HG02798 (cell line): ENCODE data around the gene CAMTA1.
"Not testable (repeated sequence)": the region's sequence is repeated elsewhere in the genome, so short reads cannot be mapped to it uniquely, and the experiment has no call there.

Experiments
- ATAC-seq: cut with Tn5 transposase; IDR thresholded peaks from one replicate; pipeline ENCODE4 v1.9.1; 2021; ENCODE audit warnings: mild to moderate bottlenecking; ENCODE audit not compliant: unreplicated experiment, poor library complexity

The CAMTA1 gene

DNA sequence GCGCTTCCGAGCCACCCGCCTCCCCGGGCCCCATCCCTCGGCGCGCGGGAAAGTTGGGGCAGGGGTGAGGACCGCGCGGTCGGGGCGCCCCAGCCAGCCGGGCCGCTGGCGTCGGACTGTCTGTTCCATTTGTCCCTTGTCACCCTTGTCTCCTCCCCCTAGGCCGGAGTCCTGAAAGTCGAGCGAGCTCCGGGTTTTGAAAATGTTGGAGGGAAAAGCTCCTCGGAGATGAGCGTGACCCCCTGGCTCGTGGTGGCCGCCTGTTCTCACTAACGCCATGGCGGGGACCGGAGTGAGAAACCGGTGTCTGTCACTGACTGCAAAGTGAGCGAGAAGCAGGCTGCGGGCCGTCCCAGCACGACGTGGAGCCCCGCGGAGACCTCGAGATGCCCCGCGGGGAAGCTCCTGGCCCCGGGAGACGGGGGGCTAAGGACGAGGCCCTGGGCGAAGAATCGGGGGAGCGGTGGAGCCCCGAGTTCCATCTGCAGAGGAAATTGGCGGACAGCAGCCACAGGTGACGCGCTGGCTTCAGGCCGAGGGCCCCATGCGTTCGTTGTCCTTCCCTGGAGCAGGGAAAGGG lies 999.3 kb downstream of the CAMTA1 start:
- no peak for ATAC-seq

GRCh38 chr1:7785108-7785507 lies 999.9 kb downstream of the CAMTA1 start:
- ATAC-seq: no peak

GRCh38 chr1:7786795-7787194 lies 1001.5 kb downstream of the CAMTA1 start:
- ATAC-seq: no peak

DNA sequence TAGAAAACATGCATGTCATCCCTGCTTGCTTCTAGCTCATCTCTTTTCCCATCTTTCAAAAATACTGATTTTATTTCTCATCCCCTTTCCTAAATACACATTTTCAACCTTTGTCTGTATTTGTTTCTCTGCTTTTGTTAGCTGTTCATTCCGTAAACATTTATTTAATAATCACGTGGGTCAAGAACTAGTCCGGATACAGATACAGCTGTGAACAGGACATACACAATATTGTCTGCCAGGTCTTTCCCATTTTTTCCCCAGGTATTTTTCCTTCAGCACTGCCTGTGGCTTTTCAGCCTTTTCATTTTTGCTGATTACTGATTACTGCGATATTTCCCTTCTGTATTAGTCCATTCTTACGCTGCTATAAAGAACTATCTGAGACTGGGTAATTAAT lies 1004.6 kb downstream of the CAMTA1 start:
- ATAC-seq: no peak

GRCh38 chr1:7791027-7791426 lies 1005.8 kb downstream of the CAMTA1 start:
- not testable (repeated sequence) for ATAC-seq

GRCh38 chr1:7795406-7795805 lies 1010.2 kb downstream of the CAMTA1 start:
- no peak for ATAC-seq

DNA sequence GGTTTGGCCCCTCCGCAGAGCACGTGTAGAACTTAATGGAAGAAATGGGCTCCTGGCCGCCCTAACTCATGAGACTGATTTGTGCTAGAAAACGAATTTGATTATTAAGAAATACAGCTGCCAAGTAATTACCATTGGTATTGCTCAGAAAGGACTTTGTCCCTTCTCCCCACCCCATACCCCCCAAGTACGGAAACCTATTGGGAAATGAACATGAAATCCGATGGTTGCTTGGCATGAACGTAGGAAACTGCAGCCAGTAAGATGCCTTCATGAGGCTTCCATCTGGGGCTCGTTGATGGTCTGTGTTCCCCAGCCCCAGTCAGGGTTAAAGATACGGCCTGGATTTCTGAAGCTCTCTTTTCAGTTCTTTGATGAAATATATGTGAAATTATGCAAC lies 1020.2 kb downstream of the CAMTA1 start:
- ATAC-seq: no peak

DNA sequence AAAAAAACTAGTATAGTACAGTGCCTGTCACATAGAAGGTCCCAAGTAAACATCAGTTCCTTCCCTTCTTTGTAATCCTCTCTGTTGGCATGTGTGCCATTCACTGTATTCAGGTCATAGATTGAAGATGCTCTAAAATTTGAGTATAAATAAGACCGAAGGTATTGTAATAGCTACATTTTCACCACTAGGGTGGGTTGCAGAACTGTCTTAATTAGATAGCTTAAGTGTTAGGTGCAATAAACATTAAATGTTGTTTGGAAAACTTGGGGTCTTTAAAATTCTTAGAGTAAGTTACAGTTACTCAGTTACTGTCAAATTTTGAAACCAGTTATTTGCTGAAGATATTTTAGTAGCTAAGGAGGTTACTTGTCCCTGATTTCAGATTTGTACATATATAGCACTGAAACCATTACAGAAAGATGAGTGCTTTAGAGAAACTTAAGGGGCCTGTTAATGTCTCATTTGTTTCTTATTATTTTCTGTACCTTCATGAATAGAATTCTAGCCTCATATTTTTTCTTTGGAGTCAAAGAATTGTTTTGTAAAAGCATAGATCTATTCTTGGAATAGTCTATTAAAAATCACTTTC lies 1023.1 kb downstream of the CAMTA1 start:
- no peak for ATAC-seq

DNA sequence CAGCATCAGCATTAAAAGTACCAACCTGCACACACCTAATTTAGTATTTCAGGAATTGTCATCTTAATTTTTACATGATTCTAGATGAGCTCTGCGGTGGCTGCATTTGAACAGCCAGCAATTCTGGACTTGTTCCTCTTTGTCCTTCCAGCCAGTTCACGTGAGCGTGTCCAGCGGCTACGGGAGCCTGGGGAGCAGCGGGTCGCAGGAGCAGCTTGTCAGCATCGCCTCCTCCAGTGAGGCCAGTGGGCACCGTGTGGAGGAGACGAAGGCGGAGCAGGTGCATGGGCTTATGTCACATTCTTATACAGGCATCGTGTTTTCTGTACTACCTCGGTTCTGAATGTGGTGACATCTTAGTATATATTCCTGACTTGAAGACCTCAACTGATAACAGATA lies 1024.5 kb downstream of the CAMTA1 start:
- no peak for ATAC-seq

GRCh38 chr1:7810395-7810794 lies 1025.1 kb downstream of the CAMTA1 start:
- no peak for ATAC-seq

DNA sequence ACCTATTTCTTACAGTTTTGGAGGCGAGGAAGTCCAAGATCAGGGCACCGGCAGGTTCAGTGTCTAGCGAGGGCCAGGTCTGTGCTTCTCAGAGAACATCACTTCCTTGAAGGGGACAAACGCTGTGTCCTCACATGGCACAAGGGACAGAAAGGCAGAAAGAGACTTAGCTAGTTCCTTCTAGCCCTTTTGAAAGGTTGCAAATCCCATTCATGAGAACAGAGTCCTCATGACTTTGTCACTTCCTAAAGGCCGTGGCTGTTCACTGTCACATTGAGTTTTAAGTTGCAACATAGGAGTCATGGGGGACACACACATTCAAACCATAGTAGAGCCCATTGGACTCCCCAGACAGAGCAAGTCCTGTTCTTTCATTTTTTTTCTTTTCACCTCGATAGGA lies 1026.2 kb downstream of the CAMTA1 start:
- no peak for ATAC-seq

DNA sequence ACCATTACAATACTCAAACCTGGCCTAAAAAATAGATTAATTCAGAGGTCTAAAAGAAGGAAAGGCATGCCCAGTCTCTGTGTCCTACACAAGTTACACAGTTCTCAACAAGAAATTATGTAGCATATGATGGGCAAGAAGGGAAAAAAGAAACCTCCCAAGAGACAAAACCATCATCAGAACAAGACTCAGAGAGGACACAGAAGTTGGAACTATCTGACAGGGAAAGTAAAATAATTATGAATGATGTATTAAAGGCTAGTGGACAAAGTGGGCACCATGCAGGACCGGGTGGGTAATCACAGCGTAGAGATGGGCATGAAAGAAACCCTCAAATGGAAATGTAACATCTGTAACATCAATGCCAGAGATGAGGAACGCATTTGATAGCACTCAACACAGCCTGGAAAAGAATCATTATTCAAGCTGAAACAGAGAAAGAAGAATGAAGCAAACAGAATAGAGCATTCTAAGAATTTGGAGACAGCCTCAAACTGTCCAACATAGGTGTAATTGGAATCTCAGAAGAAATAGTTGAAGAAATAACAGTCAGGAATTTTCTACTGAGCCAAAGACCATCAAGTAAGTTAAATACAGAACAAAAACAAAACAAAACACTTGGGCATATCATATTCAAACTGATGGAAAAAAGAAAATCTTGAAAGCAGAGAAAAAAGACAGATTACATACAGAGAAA lies 1028.6 kb downstream of the CAMTA1 start:
- no peak for ATAC-seq
